DND-41 (cell line): ENCODE results near the gene ACLY.
"Not testable (repeated sequence)": the region's sequence is repeated elsewhere in the genome, so short reads cannot be mapped to it uniquely, and the experiment has no call there.

Source experiments
- ATAC-seq: fragments of 200-7000 bp; cut with Tn5 transposase; 3 replicates; pipeline ENCODE4 v1.9.1; 2021; ENCODE audit warnings: low read depth; ENCODE audit not compliant: insufficient read depth
- DNase-seq: peaks from one replicate; pipeline ENCODE4 v3.0.0-alpha.2; 2020
- H2AFZ ChIP-seq: 2 replicates; pipeline ENCODE4 v1.6.0; 2012; ENCODE audit warnings: low read depth, low read length
- H3K27ac ChIP-seq: 2 replicates; pipeline ENCODE4 v1.5.1; 2012; ENCODE audit warnings: low read length, inconsistent platforms
- H3K27me3 ChIP-seq: fragments of 200-600 bp; sonication (generic); 2 replicates; pipeline ENCODE4 v1.6.0; 2012; ENCODE audit warnings: low read length, mild to moderate bottlenecking, inconsistent platforms; ENCODE audit not compliant: insufficient read depth, poor library complexity
- H3K36me3 ChIP-seq: 2 replicates; pipeline ENCODE4 v1.5.1; 2012; ENCODE audit warnings: low read length, inconsistent platforms; ENCODE audit not compliant: insufficient read depth
- H3K4me1 ChIP-seq: 2 replicates; pipeline ENCODE4 v1.5.1; 2012; ENCODE audit warnings: mild to moderate bottlenecking, low read length; ENCODE audit not compliant: insufficient read depth
- H3K4me2 ChIP-seq: 2 replicates; pipeline ENCODE4 v1.6.0; 2012; ENCODE audit warnings: mild to moderate bottlenecking, moderate library complexity, low read length, inconsistent platforms; ENCODE audit not compliant: insufficient read depth
- H3K4me3 ChIP-seq, 2 experiments: fragments of 200-600 bp in 1 of 2; shearing (Covaris generic) in 1 of 2; 2 replicates each; pipeline ENCODE4 v1.5.1; 2012 to 2016; ENCODE audit warnings: inconsistent platforms in 2 of 2, low read length in 2 of 2, mild to moderate bottlenecking in 2 of 2, low read depth in 1 of 2, moderate library complexity in 1 of 2
- H3K79me2 ChIP-seq: 2 replicates; pipeline ENCODE4 v1.6.0; 2012; ENCODE audit warnings: low read length, inconsistent platforms; ENCODE audit not compliant: insufficient read depth
- H3K9ac ChIP-seq: 2 replicates; pipeline ENCODE4 v1.6.0; 2012; ENCODE audit warnings: low read depth, mild to moderate bottlenecking, inconsistent platforms, low read length, moderate library complexity
- H3K9me3 ChIP-seq: 2 replicates; pipeline ENCODE4 v1.5.1; 2012; ENCODE audit warnings: low read length, moderate library complexity, mild to moderate bottlenecking, inconsistent platforms; ENCODE audit not compliant: insufficient read depth, severe bottlenecking
- H4K20me1 ChIP-seq: 2 replicates; pipeline ENCODE4 v1.6.0; 2012; ENCODE audit warnings: low read length; ENCODE audit not compliant: insufficient read depth
- EZH2 ChIP-seq: IDR thresholded peaks from 3 replicates; pipeline ENCODE4 v1.6.1; 2012; ENCODE audit warnings: borderline replicate concordance, low read depth, mild to moderate bottlenecking, moderate library complexity, low read length, inconsistent platforms; ENCODE audit not compliant: severe bottlenecking
- TF ChIP-seq, protein P1 (sequence below): IDR thresholded peaks from 2 replicates; pipeline ENCODE4 v1.5.1; 2012; ENCODE audit warnings: borderline replicate concordance, low read length, moderate library complexity, mild to moderate bottlenecking; ENCODE audit not compliant: poor library complexity, severe bottlenecking; ENCODE audit errors: extremely low read depth

ACLY gene

DNA sequence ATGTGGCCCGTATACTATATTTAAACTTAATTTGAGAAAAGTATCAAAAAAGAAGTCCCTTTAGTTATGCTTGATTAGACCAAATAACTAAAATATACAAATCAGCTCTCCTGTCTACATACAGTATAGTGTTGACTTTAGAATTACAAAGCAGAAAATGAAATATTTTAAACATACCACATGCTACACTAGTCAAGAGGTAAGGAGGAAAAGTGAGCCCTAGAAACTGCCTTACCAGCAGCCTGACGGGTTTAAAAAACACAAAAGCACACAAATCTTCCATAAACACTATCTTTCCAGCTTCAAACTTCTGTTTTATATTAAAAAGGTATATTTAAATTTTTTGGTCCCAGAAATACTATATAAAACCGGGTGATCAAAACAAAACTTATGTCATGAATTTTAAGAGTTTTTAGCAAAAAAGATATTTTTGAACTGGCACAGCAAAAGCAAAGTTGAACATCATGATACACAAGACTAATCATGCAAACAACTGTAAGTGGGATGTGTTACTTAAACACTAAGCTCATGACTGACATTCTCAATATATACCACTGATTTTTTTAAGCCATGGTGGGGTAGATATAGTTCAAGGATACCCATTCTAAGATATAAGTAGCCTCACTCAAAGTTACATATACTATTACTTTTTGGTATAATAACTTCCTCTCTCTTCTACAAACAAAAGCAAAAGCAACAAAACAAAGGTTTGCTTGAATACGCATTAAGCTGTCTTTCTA, 69.3 kb downstream of the ACLY start:
- Histone ChIP-seq H4K20me1 (peaks cover 30% of the 10 kb centered on the region; the same call in 1 of the 2 replicates), H3K27me3 (no peaks in the 10 kb centered on the region), H3K9me3 (no peaks in the 10 kb centered on the region), H3K4me2 (no peak overlapping the region), H3K4me3 (no peak overlapping the region), H3K4me1 (no peaks in the 10 kb centered on the region), H3K36me3 (peaks cover 38% of the 10 kb centered on the region), H3K27ac (no peak overlapping the region), H3K9ac (no peak overlapping the region), H3K79me2 (peaks cover 55% of the 10 kb centered on the region), H2AFZ (no peak overlapping the region)
- TF ChIP-seq, protein P1, sequence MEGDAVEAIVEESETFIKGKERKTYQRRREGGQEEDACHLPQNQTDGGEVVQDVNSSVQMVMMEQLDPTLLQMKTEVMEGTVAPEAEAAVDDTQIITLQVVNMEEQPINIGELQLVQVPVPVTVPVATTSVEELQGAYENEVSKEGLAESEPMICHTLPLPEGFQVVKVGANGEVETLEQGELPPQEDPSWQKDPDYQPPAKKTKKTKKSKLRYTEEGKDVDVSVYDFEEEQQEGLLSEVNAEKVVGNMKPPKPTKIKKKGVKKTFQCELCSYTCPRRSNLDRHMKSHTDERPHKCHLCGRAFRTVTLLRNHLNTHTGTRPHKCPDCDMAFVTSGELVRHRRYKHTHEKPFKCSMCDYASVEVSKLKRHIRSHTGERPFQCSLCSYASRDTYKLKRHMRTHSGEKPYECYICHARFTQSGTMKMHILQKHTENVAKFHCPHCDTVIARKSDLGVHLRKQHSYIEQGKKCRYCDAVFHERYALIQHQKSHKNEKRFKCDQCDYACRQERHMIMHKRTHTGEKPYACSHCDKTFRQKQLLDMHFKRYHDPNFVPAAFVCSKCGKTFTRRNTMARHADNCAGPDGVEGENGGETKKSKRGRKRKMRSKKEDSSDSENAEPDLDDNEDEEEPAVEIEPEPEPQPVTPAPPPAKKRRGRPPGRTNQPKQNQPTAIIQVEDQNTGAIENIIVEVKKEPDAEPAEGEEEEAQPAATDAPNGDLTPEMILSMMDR: no peak
- no peak for TF ChIP-seq EZH2
- no peak for ATAC-seq
- no peak for DNase-seq

- Histone ChIP-seq H4K20me1 (peaks cover 24% of the 10 kb centered on the region; the same call in 1 of the 2 replicates), H2AFZ (no peak overlapping the region), H3K27me3 (no peaks in the 10 kb centered on the region), H3K9ac (no peak overlapping the region), H3K9me3 (no peaks in the 10 kb centered on the region), H3K4me3 (no peak overlapping the region), H3K4me1 (no peaks in the 10 kb centered on the region), H3K36me3 (peaks cover 32% of the 10 kb centered on the region), H3K27ac (no peak overlapping the region), H3K79me2 (peaks cover 49% of the 10 kb centered on the region), H3K4me2 (no peak overlapping the region)
- TF ChIP-seq, protein P1: no peak
- no peak for TF ChIP-seq EZH2
- DNase-seq (no peak), ATAC-seq (no peak)
These were observed 70.0 kb downstream of the ACLY start for GRCh38 chr17:41848788-41849187.

- TF ChIP-seq, protein P1: no peak
- TF ChIP-seq EZH2: no peak
- Histone ChIP-seq H3K4me2 (no peak overlapping the region), H2AFZ (no peak overlapping the region), H3K9me3 (no peaks in the 10 kb centered on the region), H3K4me3 (no peak overlapping the region), H3K9ac (no peak overlapping the region), H3K27ac (no peak overlapping the region), H3K36me3 (peaks cover 9% of the 10 kb centered on the region; the same call in 1 of the 2 replicates), H3K79me2 (peaks cover 13% of the 10 kb centered on the region), H3K4me1 (no peaks in the 10 kb centered on the region), H3K27me3 (no peaks in the 10 kb centered on the region), H4K20me1 (peaks cover 12% of the 10 kb centered on the region; the same call in 1 of the 2 replicates)
- ATAC-seq (no peak), DNase-seq (no peak)
These were observed 73.8 kb downstream of the ACLY start for GRCh38 chr17:41844971-41845370.

- not testable (repeated sequence) for H3K27me3 ChIP-seq, H3K79me2 ChIP-seq, H4K20me1 ChIP-seq, H3K4me2 ChIP-seq, H3K36me3 ChIP-seq, H3K27ac ChIP-seq, H3K9ac ChIP-seq, H2AFZ ChIP-seq, ATAC-seq, H3K9me3 ChIP-seq, H3K4me3 ChIP-seq, DNase-seq, H3K4me1 ChIP-seq
These were observed 78.0 kb downstream of the ACLY start for GRCh38 chr17:41840781-41841180.

- H3K79me2 ChIP-seq, H3K4me2 ChIP-seq, H4K20me1 ChIP-seq, DNase-seq, H3K4me3 ChIP-seq, H3K27me3 ChIP-seq, H3K36me3 ChIP-seq, H3K9me3 ChIP-seq, H2AFZ ChIP-seq, H3K9ac ChIP-seq, H3K27ac ChIP-seq, ATAC-seq: not testable (repeated sequence)
- H3K4me1 ChIP-seq: peaks cover 18% of the 10 kb centered on the region
These were observed 79.3 kb downstream of the ACLY start for GRCh38 chr17:41839448-41839847.
